Ovary (tissue), 9 donors: ENCODE measurements around the gene OVCA2. TPM values are rescaled to one million over a fixed set of nuclear protein-coding genes. Genes with fewer than 3 reads are reported as not detected.

Experiments
- DNase-seq, 5 donors: peaks; one replicate each; pipeline ENCODE4 v3.0.0-alpha.2; 2019 to 2020
- H3K27ac ChIP-seq, 2 donors: fragments of 200-600 bp; one replicate each; pipeline versions ENCODE4 v1.5.1 to v1.8.0; 2019 to 2022
- H3K27me3 ChIP-seq: fragments of 200-600 bp; one replicate; pipeline ENCODE4 v1.8.0; 2022
- H3K36me3 ChIP-seq: fragments of 200-600 bp; sonication (generic); one replicate; pipeline ENCODE4 v1.5.1; 2019
- H3K4me1 ChIP-seq: one replicate; pipeline ENCODE4 v1.8.1; 2013; ENCODE audit warnings: mild to moderate bottlenecking, moderate library complexity; ENCODE audit not compliant: insufficient read depth
- H3K4me3 ChIP-seq: fragments of 200-600 bp; sonication (generic); one replicate; pipeline ENCODE4 v1.5.1; 2017
- H3K9me3 ChIP-seq, 2 donors: fragments of 200-600 bp in 1 of 2; sonication (generic) in 1 of 2; one replicate each; pipeline versions ENCODE4 v1.5.1 to v1.8.1; 2013 to 2019; ENCODE audit warnings: mild to moderate bottlenecking in 1 of 2, moderate library complexity in 1 of 2
- CTCF ChIP-seq, 3 donors: fragments of 450-650 bp in 2 of 3; fragments of 200-600 bp in 1 of 3; IDR thresholded peaks; one replicate each; pipeline versions ENCODE4 v1.5.1 to v1.8.0; 2016 to 2022; ENCODE audit warnings: antibody characterized with exemption in 3 of 3, mild to moderate bottlenecking in 1 of 3
- EP300 ChIP-seq: sonication (generic); formaldehyde crosslinking; IDR thresholded peaks from one replicate; pipeline ENCODE4 v1.6.1; 2017; ENCODE audit warnings: antibody characterized with exemption
- POLR2A ChIP-seq: fragments of 450-650 bp; IDR thresholded peaks from one replicate; pipeline ENCODE4 v1.6.1; 2017; ENCODE audit warnings: antibody characterized with exemption, mild to moderate bottlenecking, moderate library complexity
- WGBS, 3 donors: extraction: QIAGEN DNeasy Blood & Tissue Kit in 1 of 3; methylation state at CpG; one replicate each; pipeline versions ENCODE4 v1.1.5 to v1.1.7; 2013 to 2017; 5-methylcytosine and 5-hydroxymethylcytosine counted together
- intact Hi-C, 4 donors: fragments of 100-400 bp; cut with DNase I; formaldehyde crosslinking; loops; one replicate each; pipeline versions ENCODE4 v1.11.0 to v1.15.1; 2022 to 2023
- polyA plus RNA-seq, 2 donors: library from polyadenylated mRNA; stranded (reverse); fragments of 200-250 nt in 1 of 2; fragments of 350-450 nt in 1 of 2; fragmentation: Illumina TruSeq in 1 of 2; extraction: RNeasy Lipid Tissue Mini Kit (QIAGEN cat#74804) in 1 of 2; gene quantifications; one replicate each; pipeline ENCODE4 v1.2.3, GENCODE V29; 2013 to 2014
- total RNA-seq, 7 donors: library from RNA; depleted of rRNA in 2 of 7; stranded (reverse); fragments of >200 nt in 2 of 7; fragmentation: NEBNext Ultra II Directional in 3 of 7; extraction: Animal tissue kit (Norgen Biotek cat#: 25700) in 3 of 7; gene quantifications; one replicate each; pipeline versions ENCODE4 v1.1.0 to v1.2.4, GENCODE V29; 2016 to 2023
- donor health status: DM: no; HTN: no; CAD: no; lungs with moderate emphysema.
- donor health status: DM: no; HTN: no; CAD: no.
- donor health status: Bipolar disorder and iron deficiency.
- donor health status: DM: yes; HTN: yes; CAD: no.
- donor health status: DM: no; HTN: no; CAD: no.
- donor health status: DM: yes; HTN: yes; CAD: no.

OVCA2 gene
- total and polyA plus RNA-seq, 9 donors: 13.2 to 28.3 (median 21.2) TPM

GRCh38 chr17:2081564-2081963 is 39.7 kb downstream of the OVCA2 start:
- 77 to 82% (median 80%) methylated on average over 9 of the region's 9 CpGs for WGBS, 3 donors
- no peaks in the 10 kb centered on the region for H3K36me3 ChIP-seq
- H3K27ac ChIP-seq: no peak overlapping the region
- peaks cover 27% of the 10 kb centered on the region for H3K4me1 ChIP-seq
- TF ChIP-seq POLR2A (no peak), EP300 (no peak), CTCF (IDR thresholded peaks at IDR 0.05) (no peak)
- no peak for DNase-seq
- no peaks in the 10 kb centered on the region for H3K9me3 ChIP-seq
- intact Hi-C loops: no loop called here
- H3K4me3 ChIP-seq: no peak overlapping the region
- H3K27me3 ChIP-seq: no peaks in the 10 kb centered on the region

- Histone ChIP-seq H3K36me3 (no peaks in the 10 kb centered on the region), H3K27ac (peak overlapping the region; percentile 42 to 62), H3K9me3 (no peaks in the 10 kb centered on the region), H3K27me3 (no peaks in the 10 kb centered on the region), H3K4me3 (no peak overlapping the region), H3K4me1 (peaks cover 21% of the 10 kb centered on the region)
- intact Hi-C loops: no loop called here
- 66 to 78% (median 68%) methylated on average over 9 of the region's 9 CpGs for WGBS, 3 donors
- TF ChIP-seq CTCF (IDR thresholded peaks at IDR 0.05): no peak
- DNase-seq: no peak
These were observed 40.4 kb downstream of the OVCA2 start for GRCh38 chr17:2082003-2082781.

- Histone ChIP-seq H3K27ac (peak overlapping the region; percentile 47 to 62), H3K4me1 (peaks cover 23% of the 10 kb centered on the region), H3K36me3 (no peaks in the 10 kb centered on the region), H3K9me3 (no peaks in the 10 kb centered on the region), H3K27me3 (no peaks in the 10 kb centered on the region), H3K4me3 (no peak overlapping the region)
- peak in 1 of 5 donors; percentile 43 for DNase-seq
- TF ChIP-seq POLR2A (no peak), EP300 (no peak), CTCF (IDR thresholded peaks at IDR 0.05) (no peak)
- 35 to 47% (median 39%) methylated on average over 7 of the region's 7 CpGs for WGBS, 3 donors
- intact Hi-C loops: no loop called here
These were observed 41.8 kb downstream of the OVCA2 start for GRCh38 chr17:2083613-2084035.

- H3K27ac ChIP-seq: peak overlapping the region; percentile 47 to 62
- no peaks in the 10 kb centered on the region for H3K27me3 ChIP-seq
- peak in 1 of 5 donors; percentile 52 for DNase-seq
- H3K4me1 ChIP-seq: peaks cover 26% of the 10 kb centered on the region
- intact Hi-C loops: no loop called here
- 51 to 65% (median 59%) methylated on average over 8 of the region's 8 CpGs for WGBS, 3 donors
- TF ChIP-seq POLR2A (no peak), EP300 (no peak), CTCF (IDR thresholded peaks at IDR 0.05) (no peak)
- H3K4me3 ChIP-seq: no peak overlapping the region
- H3K9me3 ChIP-seq: no peaks in the 10 kb centered on the region
- H3K36me3 ChIP-seq: no peaks in the 10 kb centered on the region
These were observed 42.4 kb downstream of the OVCA2 start for GRCh38 chr17:2084036-2084765.
